Measurements from ENCODE around the gene CCL28.

- no peak for TF ChIP-seq CTCF (IDR thresholded peaks at IDR 0.05; ENCODE audit: insufficient read depth, low read length, poor library complexity, severe bottlenecking)
- no peak for TF ChIP-seq EZH2phosphoT487 (conservative IDR thresholded peaks at IDR 0.05; ENCODE audit: low read length)
These were observed 53.9 kb downstream of the CCL28 start for GRCh38 chr5:43358301-43358700.
